Suprapubic skin (tissue), 4 donors: ENCODE data around the gene PLCB1. TPM values are rescaled to one million over a fixed set of nuclear protein-coding genes. Genes with fewer than 3 reads are reported as not detected.
"Not testable (repeated sequence)": the region's sequence is repeated elsewhere in the genome, so short reads cannot be mapped to it uniquely, and the experiment has no call there.

ENCODE experiments used
- DNase-seq, 2 donors: peaks; one replicate each; pipeline ENCODE4 v3.0.0-alpha.2; 2019; ENCODE audit warnings: low spot score in 2 of 2
- H3K27ac ChIP-seq: fragments of 200-600 bp; sonication (generic); one replicate; pipeline ENCODE4 v1.5.1; 2019
- H3K27me3 ChIP-seq: fragments of 200-600 bp; sonication (generic); one replicate; pipeline ENCODE4 v1.5.1; 2019
- H3K36me3 ChIP-seq: fragments of 200-600 bp; sonication (generic); one replicate; pipeline ENCODE4 v1.5.1; 2019
- H3K4me1 ChIP-seq: fragments of 200-600 bp; sonication (generic); one replicate; pipeline ENCODE4 v1.5.1; 2019
- H3K4me3 ChIP-seq: fragments of 200-600 bp; sonication (generic); one replicate; pipeline ENCODE4 v1.5.1; 2019; ENCODE audit warnings: mild to moderate bottlenecking
- H3K9me3 ChIP-seq: fragments of 200-600 bp; sonication (generic); one replicate; pipeline ENCODE4 v1.5.1; 2019
- EP300 ChIP-seq: sonication (generic); formaldehyde crosslinking; IDR thresholded peaks from one replicate; pipeline ENCODE4 v1.6.1; 2017; ENCODE audit warnings: antibody characterized with exemption
- POLR2A ChIP-seq, 2 donors: fragments of 450-650 bp; IDR thresholded peaks; one replicate each; pipeline ENCODE4 v1.6.1; 2017; ENCODE audit warnings: antibody characterized with exemption in 2 of 2, mild to moderate bottlenecking in 2 of 2, moderate library complexity in 2 of 2
- POLR2AphosphoS5 ChIP-seq, 3 donors: sonication (generic); formaldehyde crosslinking; IDR thresholded peaks; one replicate each; pipeline ENCODE4 v1.6.1; 2017; ENCODE audit warnings: antibody characterized with exemption in 3 of 3
- WGBS: methylation state at CpG from one replicate; pipeline ENCODE4 v1.1.5; 2018; 5-methylcytosine and 5-hydroxymethylcytosine counted together
- total RNA-seq, 4 donors: library from RNA; depleted of rRNA; stranded (reverse); fragments of >200 nt; gene quantifications; one replicate each; pipeline ENCODE4 v1.1.0, GENCODE V29; 2016
- TF ChIP-seq, protein P1 (sequence below), 2 donors: fragments of 200-600 bp in 1 of 2; fragments of 450-650 bp in 1 of 2; sonication (generic) in 1 of 2; IDR thresholded peaks; one replicate each; pipeline ENCODE4 v1.5.1; 2016 to 2019; ENCODE audit warnings: antibody characterized with exemption in 2 of 2, mild to moderate bottlenecking in 1 of 2, moderate library complexity in 1 of 2

Gene PLCB1
- total RNA-seq, 4 donors from 2014 or later: 3.9 to 15.6 (median 6.7) TPM

- DNase-seq: no peak
- Histone ChIP-seq H3K27ac (no peak overlapping the region), H3K27me3 (no peaks in the 10 kb centered on the region), H3K4me3 (no peak overlapping the region), H3K36me3 (no peaks in the 10 kb centered on the region), H3K9me3 (no peaks in the 10 kb centered on the region), H3K4me1 (no peaks in the 10 kb centered on the region)
- no peak for TF ChIP-seq POLR2AphosphoS5 (IDR thresholded peaks at IDR 0.05)
- TF ChIP-seq, protein P1, sequence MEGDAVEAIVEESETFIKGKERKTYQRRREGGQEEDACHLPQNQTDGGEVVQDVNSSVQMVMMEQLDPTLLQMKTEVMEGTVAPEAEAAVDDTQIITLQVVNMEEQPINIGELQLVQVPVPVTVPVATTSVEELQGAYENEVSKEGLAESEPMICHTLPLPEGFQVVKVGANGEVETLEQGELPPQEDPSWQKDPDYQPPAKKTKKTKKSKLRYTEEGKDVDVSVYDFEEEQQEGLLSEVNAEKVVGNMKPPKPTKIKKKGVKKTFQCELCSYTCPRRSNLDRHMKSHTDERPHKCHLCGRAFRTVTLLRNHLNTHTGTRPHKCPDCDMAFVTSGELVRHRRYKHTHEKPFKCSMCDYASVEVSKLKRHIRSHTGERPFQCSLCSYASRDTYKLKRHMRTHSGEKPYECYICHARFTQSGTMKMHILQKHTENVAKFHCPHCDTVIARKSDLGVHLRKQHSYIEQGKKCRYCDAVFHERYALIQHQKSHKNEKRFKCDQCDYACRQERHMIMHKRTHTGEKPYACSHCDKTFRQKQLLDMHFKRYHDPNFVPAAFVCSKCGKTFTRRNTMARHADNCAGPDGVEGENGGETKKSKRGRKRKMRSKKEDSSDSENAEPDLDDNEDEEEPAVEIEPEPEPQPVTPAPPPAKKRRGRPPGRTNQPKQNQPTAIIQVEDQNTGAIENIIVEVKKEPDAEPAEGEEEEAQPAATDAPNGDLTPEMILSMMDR (IDR thresholded peaks at IDR 0.05): no peak
- TF ChIP-seq POLR2A (IDR thresholded peaks at IDR 0.05): no peak
- TF ChIP-seq EP300: no peak
Observed at GRCh38 chr20:8456765-8457164, 324.7 kb downstream of the PLCB1 start.

DNA sequence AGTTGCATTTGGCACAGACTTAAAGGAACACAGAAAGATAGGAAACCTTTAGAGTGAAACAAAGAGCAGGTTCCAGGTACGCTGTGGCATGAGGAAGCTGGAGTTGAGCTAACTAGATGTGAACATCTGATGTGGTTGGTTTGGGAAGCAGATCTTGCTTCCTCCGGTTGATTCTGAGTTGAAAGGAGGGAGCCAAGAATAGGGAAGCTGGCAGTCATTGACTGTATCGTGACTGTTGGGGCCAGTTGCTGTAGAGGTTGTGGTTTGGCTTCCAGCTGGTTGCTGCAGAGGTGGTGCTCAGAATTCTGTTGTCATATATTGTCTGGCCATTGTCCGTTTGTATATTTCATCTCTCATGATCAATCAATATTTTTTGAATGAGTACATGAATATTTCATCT lies 325.9 kb downstream of the PLCB1 start:
- no peaks in the 10 kb centered on the region for H3K36me3 ChIP-seq
- no peak for TF ChIP-seq EP300
- no peak for TF ChIP-seq POLR2A (IDR thresholded peaks at IDR 0.05)
- no peak for TF ChIP-seq POLR2AphosphoS5 (IDR thresholded peaks at IDR 0.05)
- TF ChIP-seq, protein P1 (IDR thresholded peaks at IDR 0.05): no peak
- 67% methylated on average over 4 of the region's 4 CpGs for WGBS

GRCh38 chr20:8461186-8461585 lies 329.1 kb downstream of the PLCB1 start:
- no peaks in the 10 kb centered on the region for H3K36me3 ChIP-seq
- DNase-seq: no peak
- no peaks in the 10 kb centered on the region for H3K27me3 ChIP-seq
- H3K27ac ChIP-seq: no peak overlapping the region
- no peaks in the 10 kb centered on the region for H3K4me1 ChIP-seq
- no peak for TF ChIP-seq EP300
- no peak for TF ChIP-seq POLR2AphosphoS5 (IDR thresholded peaks at IDR 0.05)
- TF ChIP-seq, protein P1 (IDR thresholded peaks at IDR 0.05): no peak
- no peak for TF ChIP-seq POLR2A (IDR thresholded peaks at IDR 0.05)
- peaks cover 4% of the 10 kb centered on the region for H3K9me3 ChIP-seq
- no peak overlapping the region for H3K4me3 ChIP-seq

More for the DNA sequence above, 325.9 kb downstream of the PLCB1 start:
- no peaks in the 10 kb centered on the region for H3K4me1 ChIP-seq
- no peak overlapping the region for H3K4me3 ChIP-seq
- no peak overlapping the region for H3K27ac ChIP-seq
- no peaks in the 10 kb centered on the region for H3K9me3 ChIP-seq
- H3K27me3 ChIP-seq: no peaks in the 10 kb centered on the region
- DNase-seq: no peak

DNA sequence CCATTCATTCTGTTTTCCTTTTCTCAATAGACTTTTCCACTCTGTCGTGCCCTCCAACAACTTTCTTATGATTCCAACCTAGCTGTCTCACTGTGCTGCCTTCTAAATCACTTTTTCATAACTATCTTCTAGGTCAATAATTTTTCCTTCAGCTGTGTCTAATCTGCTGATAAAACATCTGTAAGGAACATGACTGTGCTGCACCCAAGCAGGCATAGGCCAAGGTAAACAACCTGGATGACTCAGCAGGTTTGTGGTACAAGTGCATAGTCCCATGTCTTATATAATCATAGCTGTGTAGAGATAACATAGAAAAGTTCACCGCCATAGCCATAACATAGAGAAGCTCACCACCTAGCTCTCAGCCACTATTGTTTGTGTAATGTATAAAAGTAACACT lies 332.3 kb downstream of the PLCB1 start:
- Histone ChIP-seq H3K4me1 (no peaks in the 10 kb centered on the region), H3K27ac (no peak overlapping the region), H3K4me3 (no peak overlapping the region), H3K36me3 (no peaks in the 10 kb centered on the region), H3K27me3 (no peaks in the 10 kb centered on the region), H3K9me3 (peaks cover 4% of the 10 kb centered on the region)
- TF ChIP-seq, protein P1 (IDR thresholded peaks at IDR 0.05): no peak
- no peak for TF ChIP-seq EP300
- no peak for TF ChIP-seq POLR2A (IDR thresholded peaks at IDR 0.05)
- TF ChIP-seq POLR2AphosphoS5 (IDR thresholded peaks at IDR 0.05): no peak
- no peak for DNase-seq
- 92% methylated on average over 2 of the region's 2 CpGs for WGBS

- 74% methylated on average over 2 of the region's 2 CpGs for WGBS
- DNase-seq, H3K27me3 ChIP-seq: not testable (repeated sequence)
Observed at GRCh38 chr20:8466781-8467180, 334.7 kb downstream of the PLCB1 start.

GRCh38 chr20:8470156-8470555 lies 338.1 kb downstream of the PLCB1 start:
- no peaks in the 10 kb centered on the region for H3K27me3 ChIP-seq

More at GRCh38 chr20:8466781-8467180, 334.7 kb downstream of the PLCB1 start:
- H3K9me3 ChIP-seq, H3K4me3 ChIP-seq, H3K4me1 ChIP-seq, H3K27ac ChIP-seq, H3K36me3 ChIP-seq: not testable (repeated sequence)

More at GRCh38 chr20:8470156-8470555, 338.1 kb downstream of the PLCB1 start:
- H3K9me3 ChIP-seq: no peaks in the 10 kb centered on the region
- H3K4me1 ChIP-seq: no peaks in the 10 kb centered on the region
- H3K4me3 ChIP-seq: no peak overlapping the region
- DNase-seq: no peak
- TF ChIP-seq POLR2AphosphoS5 (IDR thresholded peaks at IDR 0.05): no peak
- TF ChIP-seq EP300: no peak
- TF ChIP-seq, protein P1 (IDR thresholded peaks at IDR 0.05): no peak
- TF ChIP-seq POLR2A (IDR thresholded peaks at IDR 0.05): no peak
- WGBS: 80% methylated on average over 1 of the region's 1 CpG
- no peaks in the 10 kb centered on the region for H3K36me3 ChIP-seq
- no peak overlapping the region for H3K27ac ChIP-seq
